ENCODE results near the gene HSPH1.

HSPH1 gene

GRCh38 chr13:31175847-31176532 is 14.3 kb upstream of the HSPH1 start:
- no peak for DNase-seq

GRCh38 chr13:31174018-31174417 is 12.3 kb upstream of the HSPH1 start:
- no peak for DNase-seq

- no peak for DNase-seq
Measured at GRCh38 chr13:31172535-31172934, 10.8 kb upstream of the HSPH1 start.

DNA sequence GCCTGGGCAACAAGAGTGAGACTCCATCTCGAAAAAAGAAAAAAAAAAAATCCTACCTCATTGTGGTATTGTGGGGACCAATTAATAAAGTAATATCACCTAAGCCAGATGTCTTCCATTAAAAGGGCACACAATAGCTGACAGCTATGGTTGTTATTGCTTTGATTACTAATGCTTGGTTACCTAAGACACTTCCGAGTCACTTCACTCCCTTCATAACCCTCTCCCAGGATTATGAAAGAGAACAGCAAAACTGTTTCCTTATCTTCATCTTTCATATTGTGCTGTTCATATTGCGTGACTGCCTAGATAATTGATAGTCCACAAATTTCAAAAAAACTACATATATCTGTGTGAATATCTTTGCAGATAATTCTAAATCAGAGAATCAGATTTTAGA is 10.3 kb upstream of the HSPH1 start:
- DNase-seq, result no peak

DNA sequence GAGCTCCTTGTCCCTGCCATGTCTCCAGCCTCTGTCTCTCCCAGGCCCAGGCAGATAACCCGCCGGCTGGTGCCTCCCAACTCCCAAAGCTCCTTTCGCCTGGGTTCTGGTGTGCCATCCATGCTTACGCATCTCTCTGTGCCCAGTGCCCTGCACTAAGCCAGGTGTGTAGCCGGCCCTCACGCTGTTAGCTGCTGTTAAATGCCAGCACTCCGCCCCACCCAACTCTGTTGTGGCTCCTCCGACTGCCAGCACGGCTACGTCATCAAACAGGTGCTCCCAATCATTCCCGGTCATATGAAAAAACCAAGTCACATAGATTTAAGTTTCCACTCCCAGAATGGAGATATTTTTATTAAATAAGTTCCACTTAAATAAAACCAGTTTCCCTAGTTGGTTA is 7.0 kb upstream of the HSPH1 start:
- DNase-seq, result no peak

DNA sequence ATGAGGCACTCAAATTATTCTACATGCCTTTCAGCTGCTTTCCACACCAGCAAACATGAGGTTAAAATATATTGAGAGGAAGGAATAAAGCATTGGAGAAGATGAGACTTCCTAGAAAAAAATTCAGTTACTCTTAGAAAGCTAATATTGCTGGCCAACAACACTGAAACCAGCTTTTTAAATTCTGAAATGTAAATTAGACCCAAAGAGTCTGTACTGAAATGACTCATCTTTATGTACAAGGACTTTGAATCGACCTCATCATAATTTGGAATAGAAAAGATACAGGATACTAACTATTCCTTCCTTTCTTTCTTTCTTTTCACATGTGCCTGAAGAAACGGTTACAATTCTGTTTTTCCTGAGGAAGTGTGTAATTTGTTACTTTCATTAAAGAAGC is 6.5 kb upstream of the HSPH1 start:
- no peak for DNase-seq

- DNase-seq, result no peak
Measured at GRCh38 chr13:31167490-31167889, 5.8 kb upstream of the HSPH1 start.

GRCh38 chr13:31166591-31166990 is 4.9 kb upstream of the HSPH1 start:
- DNase-seq, result no peak

GRCh38 chr13:31162151-31163008 is 676 bp upstream of the HSPH1 start:
- DNase-seq, result peak; percentile 97

GRCh38 chr13:31160857-31161556 is 697 bp downstream of the HSPH1 start:
- DNase-seq, result no peak

GRCh38 chr13:31159306-31159705 is 2.4 kb downstream of the HSPH1 start:
- DNase-seq, result no peak

DNA sequence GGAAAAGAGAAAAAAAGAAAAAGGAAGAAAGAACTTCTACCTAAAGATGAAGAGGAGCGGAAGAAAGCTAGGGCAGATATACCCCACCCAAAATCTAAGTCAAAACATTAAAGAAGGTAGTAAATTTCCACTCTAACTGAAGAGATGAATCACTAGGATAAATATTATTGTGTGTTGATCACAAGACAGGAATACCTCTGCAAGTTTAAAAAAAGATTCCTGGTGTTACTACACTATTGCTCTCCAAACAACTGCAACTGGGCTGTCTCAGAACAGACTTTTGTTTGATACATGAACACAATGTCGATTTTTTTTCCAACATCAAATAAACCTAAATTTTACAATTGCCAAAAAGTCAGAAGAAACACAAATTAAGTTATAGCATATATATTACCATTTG is 6.8 kb downstream of the HSPH1 start:
- DNase-seq, result no peak

GRCh38 chr13:31151837-31152236 is 9.9 kb downstream of the HSPH1 start:
- DNase-seq, result no peak

DNA sequence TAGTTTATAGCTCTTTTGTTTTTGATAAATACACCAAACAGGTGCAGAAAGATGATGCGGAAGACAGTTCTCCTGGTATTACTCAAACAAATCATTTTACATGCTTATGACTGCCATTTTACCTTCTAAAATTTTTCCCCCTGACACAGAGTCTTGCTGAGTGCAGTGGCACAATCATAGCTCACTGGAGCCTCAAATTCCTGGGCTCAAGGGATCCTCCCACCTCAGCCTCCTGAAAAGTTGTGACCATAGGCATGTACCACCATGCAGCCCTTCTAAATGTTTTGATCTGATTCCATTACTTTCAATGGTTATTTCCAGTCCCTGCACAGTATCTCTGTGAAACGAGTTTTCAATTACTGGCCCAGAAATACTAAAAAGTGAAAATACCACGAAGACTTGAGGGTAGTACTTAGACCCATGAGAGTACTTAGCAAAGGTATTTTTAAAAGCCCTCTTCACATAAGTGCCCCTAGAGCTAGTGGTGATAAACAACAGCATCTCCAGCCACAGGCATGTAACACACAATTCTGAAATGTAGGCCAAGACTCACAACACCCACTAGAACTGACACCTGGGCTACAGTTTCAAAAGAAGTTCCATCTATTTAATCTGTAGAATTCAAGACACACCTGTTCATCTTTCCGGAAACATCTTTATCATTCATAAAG is 11.3 kb downstream of the HSPH1 start:
- DNase-seq, result no peak

DNA sequence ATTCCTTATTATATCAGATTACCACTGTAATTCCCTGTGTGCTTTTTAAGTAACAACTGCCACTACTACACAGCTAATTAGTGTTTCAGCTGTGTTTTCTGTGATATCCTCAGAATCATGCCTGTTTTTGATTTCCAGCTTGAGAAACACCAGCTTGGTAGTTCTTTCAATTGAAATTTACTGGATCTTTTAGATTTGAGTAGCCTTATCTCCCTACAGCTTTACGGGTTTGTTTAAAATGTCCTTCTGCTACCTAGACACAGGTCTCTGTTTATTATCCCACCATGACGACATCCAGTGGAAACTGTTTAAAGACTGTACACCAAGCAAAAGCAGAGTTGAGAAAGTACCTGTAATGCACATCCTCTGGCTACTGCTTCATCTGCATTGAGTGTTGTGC is 12.1 kb downstream of the HSPH1 start:
- DNase-seq, result no peak

DNA sequence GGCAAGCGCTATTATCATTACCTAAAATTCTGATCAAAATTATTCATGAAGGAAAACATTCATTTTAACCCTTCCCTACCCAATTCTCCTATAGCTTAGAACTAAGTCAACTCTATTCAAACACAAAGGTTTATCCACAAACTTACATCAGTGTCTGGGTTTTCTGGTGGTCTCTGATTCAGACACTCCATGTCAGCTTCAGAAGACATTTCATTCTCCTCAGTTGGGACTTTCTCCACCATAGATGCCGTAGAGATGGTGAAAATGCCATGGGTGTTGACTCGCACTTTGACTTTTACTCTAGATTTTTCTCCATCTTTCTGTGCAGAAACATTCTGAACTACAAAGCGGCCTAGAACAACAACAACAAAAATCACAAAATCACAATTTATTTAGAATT is 16.3 kb downstream of the HSPH1 start:
- no peak for DNase-seq

DNA sequence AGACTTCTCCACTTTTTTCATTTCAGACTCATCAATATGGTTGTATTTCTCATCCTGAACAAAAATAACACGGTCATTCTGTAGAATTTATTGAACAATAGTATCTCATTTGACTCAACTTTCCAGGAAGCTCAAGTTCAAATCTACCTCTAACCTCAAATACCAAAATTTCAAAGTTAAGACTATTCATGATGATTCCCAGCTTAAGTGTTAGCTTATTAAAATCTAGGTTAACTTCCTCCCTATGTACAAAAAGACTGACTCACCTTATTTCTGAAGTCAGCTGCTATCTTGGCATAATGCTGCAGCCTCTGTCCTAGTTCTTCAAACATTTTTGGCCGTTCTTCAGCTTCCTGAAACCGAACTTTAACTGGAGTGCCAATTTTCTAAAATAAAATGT is 23.2 kb downstream of the HSPH1 start:
- no peak for DNase-seq

DNA sequence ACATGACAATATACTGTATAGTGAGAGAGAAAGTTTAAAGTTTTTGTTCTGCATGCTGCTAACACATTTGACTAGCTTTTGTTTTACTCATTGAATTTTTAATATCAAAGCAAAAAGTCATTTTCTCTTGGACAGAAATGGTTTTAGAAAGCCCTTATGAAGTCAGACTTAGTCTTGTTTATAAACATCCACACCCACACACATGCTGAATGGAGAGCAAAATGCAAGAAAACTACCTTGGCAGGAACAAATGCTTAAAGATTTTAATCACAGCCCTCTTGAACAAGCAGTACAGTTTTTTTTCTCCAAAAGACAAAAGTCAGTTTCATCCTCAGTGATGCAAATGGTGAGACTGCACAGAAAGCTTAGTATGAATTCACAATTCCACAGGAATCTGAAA is 25.0 kb downstream of the HSPH1 start:
- no peak for DNase-seq

- no peak for DNase-seq
Measured at GRCh38 chr13:31134039-31134711, 27.5 kb downstream of the HSPH1 start.

- DNase-seq, result no peak
Measured at GRCh38 chr13:31133621-31134020, 28.1 kb downstream of the HSPH1 start.

- no peak for DNase-seq
Measured at GRCh38 chr13:31131470-31131961, 30.2 kb downstream of the HSPH1 start.

- DNase-seq, result no peak
Measured at GRCh38 chr13:31129419-31129818, 32.3 kb downstream of the HSPH1 start.

DNA sequence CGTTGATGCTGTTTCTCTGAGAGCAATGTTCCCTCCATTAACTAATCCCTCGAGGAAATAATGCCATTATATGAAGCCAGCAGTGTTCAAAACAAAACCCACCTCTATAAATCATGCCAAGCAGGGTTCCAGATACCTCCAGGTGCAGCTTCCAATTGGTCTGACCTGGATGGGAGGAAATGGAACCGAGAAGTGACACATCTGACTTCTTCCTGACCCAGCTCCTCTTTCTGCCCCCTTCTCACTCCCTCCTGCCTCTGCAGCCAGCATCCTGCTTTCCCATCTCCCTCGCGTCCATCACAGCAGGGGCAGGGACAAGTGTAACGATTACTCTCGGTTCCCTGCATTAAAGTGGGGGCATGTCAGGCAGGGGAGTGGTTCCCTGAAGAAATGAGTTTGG is 37.5 kb downstream of the HSPH1 start:
- DNase-seq, result no peak

All from NCI-H446 treated with DMSO at 0.1 percent for 48 hours (cell line).